ENCODE results near the gene ILRUN. TPM values are rescaled to one million over a fixed set of nuclear protein-coding genes. Genes with fewer than 3 reads are reported as not detected.

ILRUN gene
- total and polyA plus RNA-seq, 9 of the 15 experiments (the other 6 are each of a cell fraction or from before 2014, with no cell fraction given) = 24.9 to 78.9 (median 53.4) TPM

- no peak for TF ChIP-seq RFX5 (IDR thresholded peaks at IDR 0.05; ENCODE audit: low read depth, low read length)
- TF ChIP-seq ZNF449 (CRISPR knock-in tag; IDR thresholded peaks at IDR 0.05) = no peak
- no peak for TF ChIP-seq GTF2F1 (IDR thresholded peaks at IDR 0.05; ENCODE audit: low read depth, low read length)
- no peak for TF ChIP-seq E2F8 (IDR thresholded peaks at IDR 0.05; ENCODE audit: low read depth, partially characterized antibody)
- TF ChIP-seq ARID2 (IDR thresholded peaks at IDR 0.05) = no peak
- TF ChIP-seq TAF7 (tag; IDR thresholded peaks at IDR 0.05) = no peak
- TF ChIP-seq KLF13 (tag; IDR thresholded peaks at IDR 0.05; ENCODE audit: borderline replicate concordance, low read depth) = no peak
- TF ChIP-seq FOS (IDR thresholded peaks at IDR 0.05; ENCODE audit: extremely low read depth, insufficient read length) = no peak
- peak in 2 of 3 experiments; percentile 3 to 24 for TF ChIP-seq YY1 (IDR thresholded peaks at IDR 0.05; ENCODE audit: borderline replicate concordance in 1 of 3, control insufficient read depth in 1 of 3, extremely low read depth in 1 of 3, insufficient read depth in 3 of 3, insufficient read length in 1 of 3, insufficient replicate concordance in 2 of 3, low read depth in 1 of 3, low read length in 2 of 3)
- no peak for TF ChIP-seq ILK (tag; IDR thresholded peaks at IDR 0.05; ENCODE audit: borderline replicate concordance, low read depth)
- no peak for TF ChIP-seq EZH2 (IDR thresholded peaks at IDR 0.05; ENCODE audit: borderline replicate concordance, low read depth, low read length)
- no peak for TF ChIP-seq E2F6 (IDR thresholded peaks at IDR 0.05; ENCODE audit: borderline replicate concordance in 1 of 2, extremely low read depth in 1 of 2, insufficient read depth in 1 of 2, insufficient read length in 1 of 2, low read depth in 1 of 2, low read length in 1 of 2, poor library complexity in 1 of 2, severe bottlenecking in 1 of 2)
- no peak for TF ChIP-seq ZNF146 (CRISPR knock-in tag; IDR thresholded peaks at IDR 0.05; ENCODE audit: unreplicated experiment)
- no peak for TF ChIP-seq ZNF431 (CRISPR knock-in tag; IDR thresholded peaks at IDR 0.05)
- no peak for TF ChIP-seq ZNF586 (CRISPR knock-in tag; conservative IDR thresholded peaks at IDR 0.05)
- TF ChIP-seq CTCFL (IDR thresholded peaks at IDR 0.05; ENCODE audit: borderline replicate concordance, insufficient read depth, low read depth, low read length, poor library complexity, severe bottlenecking) = no peak
- TF ChIP-seq SPI1 (IDR thresholded peaks at IDR 0.05; ENCODE audit: borderline replicate concordance, low read depth, low read length) = no peak
Observed at GRCh38 chr6:34696189-34696738, 303 bp downstream of the ILRUN start (continued).

Measured in K562 (cell line).